ENCODE results near the gene CDK11B.

DNA sequence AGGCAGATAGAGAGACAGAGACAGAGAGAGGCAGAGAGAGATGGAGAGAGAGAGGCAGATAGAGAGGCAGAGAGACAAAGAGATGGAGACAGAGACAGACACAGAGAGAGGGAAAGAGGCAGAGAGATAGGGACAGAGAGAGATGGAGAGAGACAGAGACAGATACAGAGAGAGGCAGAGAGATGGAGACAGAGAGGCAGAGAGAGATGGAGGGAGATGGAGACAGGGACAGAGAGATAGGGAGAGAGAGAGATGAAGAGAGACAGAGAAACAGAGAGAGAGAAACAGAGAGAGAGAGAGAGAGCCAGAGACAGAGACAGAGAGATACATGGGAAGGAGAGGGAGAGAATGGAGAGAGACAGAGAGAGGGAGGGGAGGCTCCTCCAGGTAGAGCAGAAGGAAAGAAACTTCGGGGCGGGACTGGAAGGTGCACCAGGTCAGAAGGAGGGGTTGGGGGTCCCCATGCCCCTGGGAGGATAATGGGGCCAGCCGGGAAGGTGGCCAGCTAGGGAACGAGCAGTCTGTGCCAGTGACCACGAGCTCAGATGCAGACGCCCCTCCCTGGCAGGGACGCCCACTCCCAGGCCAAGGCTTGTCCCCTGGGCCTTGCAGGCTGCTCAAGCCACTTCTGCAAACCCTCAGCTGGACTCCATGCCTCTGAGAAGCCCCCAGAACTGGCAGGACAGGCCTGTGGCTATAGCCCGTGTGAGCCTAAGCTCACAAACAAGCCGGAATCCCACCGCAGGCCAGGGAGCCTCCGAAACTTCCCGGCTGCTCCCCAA, 62.1 kb downstream of the CDK11B start:
- TF ChIP-seq POLR2AphosphoS5 (IDR thresholded peaks at IDR 0.05; ENCODE audit: low read depth): no peak
- no peak for TF ChIP-seq EZH2 (IDR thresholded peaks at IDR 0.05; ENCODE audit: low read depth, unreplicated experiment)
- TF ChIP-seq, protein P1, sequence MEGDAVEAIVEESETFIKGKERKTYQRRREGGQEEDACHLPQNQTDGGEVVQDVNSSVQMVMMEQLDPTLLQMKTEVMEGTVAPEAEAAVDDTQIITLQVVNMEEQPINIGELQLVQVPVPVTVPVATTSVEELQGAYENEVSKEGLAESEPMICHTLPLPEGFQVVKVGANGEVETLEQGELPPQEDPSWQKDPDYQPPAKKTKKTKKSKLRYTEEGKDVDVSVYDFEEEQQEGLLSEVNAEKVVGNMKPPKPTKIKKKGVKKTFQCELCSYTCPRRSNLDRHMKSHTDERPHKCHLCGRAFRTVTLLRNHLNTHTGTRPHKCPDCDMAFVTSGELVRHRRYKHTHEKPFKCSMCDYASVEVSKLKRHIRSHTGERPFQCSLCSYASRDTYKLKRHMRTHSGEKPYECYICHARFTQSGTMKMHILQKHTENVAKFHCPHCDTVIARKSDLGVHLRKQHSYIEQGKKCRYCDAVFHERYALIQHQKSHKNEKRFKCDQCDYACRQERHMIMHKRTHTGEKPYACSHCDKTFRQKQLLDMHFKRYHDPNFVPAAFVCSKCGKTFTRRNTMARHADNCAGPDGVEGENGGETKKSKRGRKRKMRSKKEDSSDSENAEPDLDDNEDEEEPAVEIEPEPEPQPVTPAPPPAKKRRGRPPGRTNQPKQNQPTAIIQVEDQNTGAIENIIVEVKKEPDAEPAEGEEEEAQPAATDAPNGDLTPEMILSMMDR (conservative IDR thresholded peaks at IDR 0.05; ENCODE audit: low read depth in 2 of 2): no peak
- TF ChIP-seq ZNF331 (CRISPR knock-in tag; IDR thresholded peaks at IDR 0.05; ENCODE audit: low read depth): no peak
- TF ChIP-seq EZH2phosphoT487 (IDR thresholded peaks at IDR 0.05; ENCODE audit: unreplicated experiment): no peak
- TF ChIP-seq, protein P2, sequence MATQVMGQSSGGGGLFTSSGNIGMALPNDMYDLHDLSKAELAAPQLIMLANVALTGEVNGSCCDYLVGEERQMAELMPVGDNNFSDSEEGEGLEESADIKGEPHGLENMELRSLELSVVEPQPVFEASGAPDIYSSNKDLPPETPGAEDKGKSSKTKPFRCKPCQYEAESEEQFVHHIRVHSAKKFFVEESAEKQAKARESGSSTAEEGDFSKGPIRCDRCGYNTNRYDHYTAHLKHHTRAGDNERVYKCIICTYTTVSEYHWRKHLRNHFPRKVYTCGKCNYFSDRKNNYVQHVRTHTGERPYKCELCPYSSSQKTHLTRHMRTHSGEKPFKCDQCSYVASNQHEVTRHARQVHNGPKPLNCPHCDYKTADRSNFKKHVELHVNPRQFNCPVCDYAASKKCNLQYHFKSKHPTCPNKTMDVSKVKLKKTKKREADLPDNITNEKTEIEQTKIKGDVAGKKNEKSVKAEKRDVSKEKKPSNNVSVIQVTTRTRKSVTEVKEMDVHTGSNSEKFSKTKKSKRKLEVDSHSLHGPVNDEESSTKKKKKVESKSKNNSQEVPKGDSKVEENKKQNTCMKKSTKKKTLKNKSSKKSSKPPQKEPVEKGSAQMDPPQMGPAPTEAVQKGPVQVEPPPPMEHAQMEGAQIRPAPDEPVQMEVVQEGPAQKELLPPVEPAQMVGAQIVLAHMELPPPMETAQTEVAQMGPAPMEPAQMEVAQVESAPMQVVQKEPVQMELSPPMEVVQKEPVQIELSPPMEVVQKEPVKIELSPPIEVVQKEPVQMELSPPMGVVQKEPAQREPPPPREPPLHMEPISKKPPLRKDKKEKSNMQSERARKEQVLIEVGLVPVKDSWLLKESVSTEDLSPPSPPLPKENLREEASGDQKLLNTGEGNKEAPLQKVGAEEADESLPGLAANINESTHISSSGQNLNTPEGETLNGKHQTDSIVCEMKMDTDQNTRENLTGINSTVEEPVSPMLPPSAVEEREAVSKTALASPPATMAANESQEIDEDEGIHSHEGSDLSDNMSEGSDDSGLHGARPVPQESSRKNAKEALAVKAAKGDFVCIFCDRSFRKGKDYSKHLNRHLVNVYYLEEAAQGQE (IDR thresholded peaks at IDR 0.05; ENCODE audit: unreplicated experiment): no peak
- no peak for TF ChIP-seq JUNB (IDR thresholded peaks at IDR 0.05; ENCODE audit: unreplicated experiment)
- TF ChIP-seq STAT1 (IDR thresholded peaks at IDR 0.05; ENCODE audit: unreplicated experiment): no peak
